ENCODE results near the gene EHBP1L1. TPM values are rescaled to one million over a fixed set of nuclear protein-coding genes. Genes with fewer than 3 reads are reported as not detected.
A peak's percentile ranks its signal among the peaks of the same experiment; 100 is the strongest.

Gene EHBP1L1
- total and polyA plus RNA-seq, 2 of the 13 experiments (the other 11 are each of a cell fraction or from before 2014, with no cell fraction given) = 8.3 to 10.6 TPM

- TF ChIP-seq, protein P1, sequence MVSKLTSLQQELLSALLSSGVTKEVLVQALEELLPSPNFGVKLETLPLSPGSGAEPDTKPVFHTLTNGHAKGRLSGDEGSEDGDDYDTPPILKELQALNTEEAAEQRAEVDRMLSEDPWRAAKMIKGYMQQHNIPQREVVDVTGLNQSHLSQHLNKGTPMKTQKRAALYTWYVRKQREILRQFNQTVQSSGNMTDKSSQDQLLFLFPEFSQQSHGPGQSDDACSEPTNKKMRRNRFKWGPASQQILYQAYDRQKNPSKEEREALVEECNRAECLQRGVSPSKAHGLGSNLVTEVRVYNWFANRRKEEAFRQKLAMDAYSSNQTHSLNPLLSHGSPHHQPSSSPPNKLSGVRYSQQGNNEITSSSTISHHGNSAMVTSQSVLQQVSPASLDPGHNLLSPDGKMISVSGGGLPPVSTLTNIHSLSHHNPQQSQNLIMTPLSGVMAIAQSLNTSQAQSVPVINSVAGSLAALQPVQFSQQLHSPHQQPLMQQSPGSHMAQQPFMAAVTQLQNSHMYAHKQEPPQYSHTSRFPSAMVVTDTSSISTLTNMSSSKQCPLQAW (CRISPR knock-in tag; IDR thresholded peaks at IDR 0.05) = no peak
- TF ChIP-seq JUND (CRISPR knock-in tag; IDR thresholded peaks at IDR 0.05) (no peak), IRF2 (CRISPR knock-in tag; IDR thresholded peaks at IDR 0.05) (no peak), POLR2AphosphoS2 (IDR thresholded peaks at IDR 0.05; ENCODE audit: low read depth, low read length) (peak; percentile 63; the same call in 1 of the 2 replicates), TRIM24 (CRISPR knock-in tag; IDR thresholded peaks at IDR 0.05) (no peak), ZBTB38 (CRISPR knock-in tag; IDR thresholded peaks at IDR 0.05) (no peak), ZMYM3 (CRISPR knock-in tag; IDR thresholded peaks at IDR 0.05) (no peak)
- TF ChIP-seq, protein P2, sequence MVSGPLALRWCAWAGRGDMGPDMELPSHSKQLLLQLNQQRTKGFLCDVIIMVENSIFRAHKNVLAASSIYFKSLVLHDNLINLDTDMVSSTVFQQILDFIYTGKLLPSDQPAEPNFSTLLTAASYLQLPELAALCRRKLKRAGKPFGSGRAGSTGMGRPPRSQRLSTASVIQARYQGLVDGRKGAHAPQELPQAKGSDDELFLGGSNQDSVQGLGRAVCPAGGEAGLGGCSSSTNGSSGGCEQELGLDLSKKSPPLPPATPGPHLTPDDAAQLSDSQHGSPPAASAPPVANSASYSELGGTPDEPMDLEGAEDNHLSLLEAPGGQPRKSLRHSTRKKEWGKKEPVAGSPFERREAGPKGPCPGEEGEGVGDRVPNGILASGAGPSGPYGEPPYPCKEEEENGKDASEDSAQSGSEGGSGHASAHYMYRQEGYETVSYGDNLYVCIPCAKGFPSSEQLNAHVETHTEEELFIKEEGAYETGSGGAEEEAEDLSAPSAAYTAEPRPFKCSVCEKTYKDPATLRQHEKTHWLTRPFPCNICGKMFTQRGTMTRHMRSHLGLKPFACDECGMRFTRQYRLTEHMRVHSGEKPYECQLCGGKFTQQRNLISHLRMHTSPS (CRISPR knock-in tag; IDR thresholded peaks at IDR 0.05; ENCODE audit: low read depth) = no peak
- TF ChIP-seq, protein P3, sequence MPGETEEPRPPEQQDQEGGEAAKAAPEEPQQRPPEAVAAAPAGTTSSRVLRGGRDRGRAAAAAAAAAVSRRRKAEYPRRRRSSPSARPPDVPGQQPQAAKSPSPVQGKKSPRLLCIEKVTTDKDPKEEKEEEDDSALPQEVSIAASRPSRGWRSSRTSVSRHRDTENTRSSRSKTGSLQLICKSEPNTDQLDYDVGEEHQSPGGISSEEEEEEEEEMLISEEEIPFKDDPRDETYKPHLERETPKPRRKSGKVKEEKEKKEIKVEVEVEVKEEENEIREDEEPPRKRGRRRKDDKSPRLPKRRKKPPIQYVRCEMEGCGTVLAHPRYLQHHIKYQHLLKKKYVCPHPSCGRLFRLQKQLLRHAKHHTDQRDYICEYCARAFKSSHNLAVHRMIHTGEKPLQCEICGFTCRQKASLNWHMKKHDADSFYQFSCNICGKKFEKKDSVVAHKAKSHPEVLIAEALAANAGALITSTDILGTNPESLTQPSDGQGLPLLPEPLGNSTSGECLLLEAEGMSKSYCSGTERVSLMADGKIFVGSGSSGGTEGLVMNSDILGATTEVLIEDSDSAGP (CRISPR knock-in tag; IDR thresholded peaks at IDR 0.05; ENCODE audit: borderline replicate concordance) = 0 out of 2 replicates have a peak, but pooled peaks have one; percentile 23
Observed at GRCh38 chr11:65607614-65608426, 32.0 kb downstream of the EHBP1L1 start (continued).

Measured in HepG2 (cell line).